Endometrial microvascular endothelial cells (primary cell): ENCODE results near the gene PSENEN. TPM values are rescaled to one million over a fixed set of nuclear protein-coding genes. Genes with fewer than 3 reads are reported as not detected.

Experiments used
- in situ Hi-C: cut with HindIII; loops from 2 replicates; pipeline ENCODE4 v1.10.0; 2017; ENCODE audit warnings: low sequenced_read_pairs, low pct_unique_long_range_greater_than_20kb; ENCODE audit errors: inconsistent ontology term
- total RNA-seq: library from RNA; depleted of rRNA; stranded (reverse); fragments of >200 nt; gene quantifications from one replicate; pipeline ENCODE4 v1.2.3, GENCODE V29; 2015; ENCODE audit errors: inconsistent ontology term

The PSENEN gene
- total RNA-seq, 1 donor from 2014 or later = 36.0 TPM

DNA sequence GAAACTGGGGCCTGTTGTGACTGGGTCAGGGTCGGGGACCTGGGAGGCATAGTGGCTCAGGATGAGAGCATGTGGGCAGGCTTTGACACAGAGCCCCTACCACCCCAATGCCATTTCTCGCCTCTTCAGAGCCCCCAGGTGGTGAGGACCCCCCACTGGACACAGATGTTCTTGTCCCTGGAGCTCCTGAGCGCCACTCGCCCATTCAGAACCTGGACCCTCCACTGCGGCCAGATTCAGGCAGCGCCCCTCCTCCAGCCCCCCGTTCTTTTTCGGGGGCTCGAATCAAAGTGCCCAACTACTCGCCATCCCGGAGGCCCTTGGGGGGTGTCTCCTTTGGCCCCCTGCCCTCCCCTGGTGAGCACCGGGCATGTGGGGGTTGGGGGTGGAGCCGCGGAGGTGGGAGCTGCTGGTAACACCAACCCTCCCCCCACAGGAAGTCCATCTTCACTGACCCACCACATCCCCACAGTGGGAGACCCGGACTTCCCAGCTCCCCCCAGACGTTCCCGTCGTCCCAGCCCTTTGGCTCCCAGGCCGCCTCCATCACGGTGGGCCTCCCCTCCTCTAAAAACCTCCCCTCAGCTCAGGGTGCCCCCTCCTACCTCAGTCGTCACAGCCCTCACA lies 13.6 kb upstream of the PSENEN start:
- in situ Hi-C loops = no loop called here

DNA sequence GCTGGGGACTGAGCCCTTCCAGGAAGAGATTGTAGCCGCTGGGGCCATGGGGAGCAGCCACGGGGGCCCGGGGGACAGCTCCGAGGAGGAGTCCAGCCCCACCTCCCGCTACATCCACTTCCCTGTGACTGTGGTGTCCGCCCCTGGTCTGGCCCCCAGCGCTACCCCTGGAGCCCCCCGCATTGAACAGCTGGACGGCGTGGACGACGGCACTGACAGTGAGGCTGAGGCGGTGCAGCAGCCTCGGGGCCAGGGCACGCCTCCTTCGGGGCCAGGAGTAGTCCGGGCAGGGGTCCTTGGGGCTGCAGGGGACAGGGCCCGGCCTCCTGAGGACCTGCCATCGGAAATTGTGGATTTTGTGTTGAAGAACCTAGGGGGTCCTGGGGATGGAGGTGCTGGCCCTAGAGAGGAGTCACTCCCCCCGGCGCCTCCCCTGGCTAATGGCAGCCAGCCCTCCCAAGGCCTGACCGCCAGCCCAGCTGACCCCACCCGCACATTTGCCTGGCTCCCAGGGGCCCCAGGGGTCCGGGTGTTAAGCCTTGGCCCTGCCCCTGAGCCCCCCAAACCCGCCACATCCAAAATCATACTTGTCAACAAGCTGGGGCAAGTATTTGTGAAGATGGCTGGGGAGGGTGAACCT lies 12.8 kb upstream of the PSENEN start:
- in situ Hi-C loops = no loop called here

DNA sequence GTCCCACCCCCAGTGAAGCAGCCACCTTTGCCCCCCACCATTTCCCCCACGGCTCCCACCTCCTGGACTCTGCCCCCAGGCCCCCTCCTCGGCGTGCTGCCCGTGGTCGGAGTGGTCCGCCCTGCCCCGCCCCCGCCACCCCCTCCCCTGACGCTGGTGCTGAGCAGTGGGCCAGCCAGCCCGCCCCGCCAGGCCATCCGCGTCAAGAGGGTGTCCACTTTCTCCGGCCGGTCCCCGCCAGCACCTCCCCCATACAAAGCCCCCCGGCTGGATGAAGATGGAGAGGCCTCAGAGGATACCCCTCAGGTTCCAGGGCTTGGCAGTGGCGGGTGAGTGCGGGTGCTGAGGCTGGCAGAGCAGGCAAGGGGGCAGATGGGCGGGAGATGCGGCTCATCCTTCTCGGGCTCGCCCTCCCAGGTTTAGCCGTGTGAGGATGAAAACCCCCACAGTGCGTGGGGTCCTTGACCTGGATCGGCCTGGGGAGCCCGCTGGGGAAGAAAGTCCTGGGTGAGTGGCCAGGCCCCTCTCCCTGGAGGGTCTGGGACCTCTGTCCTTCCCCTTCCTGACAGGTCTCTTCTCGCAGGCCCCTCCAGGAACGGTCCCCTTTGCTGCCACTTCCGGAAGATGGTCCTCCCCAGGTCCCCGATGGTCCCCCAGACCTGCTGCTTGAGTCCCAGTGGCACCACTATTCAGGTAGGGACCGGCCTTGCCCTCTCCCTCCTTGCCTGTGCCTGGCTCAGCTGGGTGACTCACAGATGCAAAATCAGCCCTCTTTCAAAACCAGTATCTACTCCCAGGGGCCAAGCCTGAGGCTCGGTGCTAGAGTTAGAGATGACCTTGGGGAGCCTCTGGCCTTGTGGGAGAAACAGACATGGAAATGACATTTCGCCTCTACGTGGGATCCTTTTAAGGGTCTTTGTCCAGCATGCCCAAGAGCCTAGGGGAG lies 12.0 kb upstream of the PSENEN start:
- in situ Hi-C loops = no loop called here

DNA sequence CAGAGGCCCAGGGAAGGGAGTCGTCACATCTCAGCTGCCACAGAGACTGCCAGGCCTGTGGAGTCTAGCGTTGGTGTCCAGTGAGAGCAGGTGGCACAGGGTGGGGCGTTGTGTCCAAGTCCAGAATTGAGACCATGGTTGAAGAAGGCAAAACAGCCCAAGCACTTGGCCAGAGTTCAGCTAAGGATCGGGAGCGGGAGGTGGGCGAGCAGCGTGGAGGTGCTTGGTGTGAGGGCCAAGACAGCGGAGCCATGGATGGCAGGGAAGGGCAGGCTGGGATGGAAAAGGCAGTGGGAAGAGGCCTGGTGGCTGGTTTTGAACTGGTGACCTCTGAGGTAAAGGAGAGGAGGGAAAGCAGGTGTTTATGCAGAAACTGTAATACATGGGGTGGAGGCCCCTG lies 11.2 kb upstream of the PSENEN start:
- in situ Hi-C loops = no loop called here

DNA sequence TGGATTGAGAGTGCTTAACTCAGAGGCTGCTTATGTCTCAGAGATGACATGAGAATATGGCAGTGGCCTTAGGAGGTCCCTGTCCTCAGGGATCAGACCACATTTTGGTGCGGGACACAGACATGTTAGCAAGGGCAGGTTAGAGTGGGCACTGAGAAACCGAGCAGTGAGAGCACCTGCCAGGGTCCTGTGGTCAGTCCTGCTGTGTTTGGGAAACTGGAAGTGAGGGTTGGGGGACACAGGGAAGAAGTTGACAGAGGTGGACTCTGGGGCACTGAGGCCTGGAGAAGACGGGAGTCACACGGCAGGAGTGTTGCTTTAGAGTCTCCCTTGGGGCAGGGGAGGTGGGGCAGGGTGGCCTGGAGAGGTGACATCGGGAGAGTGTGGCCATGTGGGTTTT lies 10.6 kb upstream of the PSENEN start:
- in situ Hi-C loops = no loop called here

DNA sequence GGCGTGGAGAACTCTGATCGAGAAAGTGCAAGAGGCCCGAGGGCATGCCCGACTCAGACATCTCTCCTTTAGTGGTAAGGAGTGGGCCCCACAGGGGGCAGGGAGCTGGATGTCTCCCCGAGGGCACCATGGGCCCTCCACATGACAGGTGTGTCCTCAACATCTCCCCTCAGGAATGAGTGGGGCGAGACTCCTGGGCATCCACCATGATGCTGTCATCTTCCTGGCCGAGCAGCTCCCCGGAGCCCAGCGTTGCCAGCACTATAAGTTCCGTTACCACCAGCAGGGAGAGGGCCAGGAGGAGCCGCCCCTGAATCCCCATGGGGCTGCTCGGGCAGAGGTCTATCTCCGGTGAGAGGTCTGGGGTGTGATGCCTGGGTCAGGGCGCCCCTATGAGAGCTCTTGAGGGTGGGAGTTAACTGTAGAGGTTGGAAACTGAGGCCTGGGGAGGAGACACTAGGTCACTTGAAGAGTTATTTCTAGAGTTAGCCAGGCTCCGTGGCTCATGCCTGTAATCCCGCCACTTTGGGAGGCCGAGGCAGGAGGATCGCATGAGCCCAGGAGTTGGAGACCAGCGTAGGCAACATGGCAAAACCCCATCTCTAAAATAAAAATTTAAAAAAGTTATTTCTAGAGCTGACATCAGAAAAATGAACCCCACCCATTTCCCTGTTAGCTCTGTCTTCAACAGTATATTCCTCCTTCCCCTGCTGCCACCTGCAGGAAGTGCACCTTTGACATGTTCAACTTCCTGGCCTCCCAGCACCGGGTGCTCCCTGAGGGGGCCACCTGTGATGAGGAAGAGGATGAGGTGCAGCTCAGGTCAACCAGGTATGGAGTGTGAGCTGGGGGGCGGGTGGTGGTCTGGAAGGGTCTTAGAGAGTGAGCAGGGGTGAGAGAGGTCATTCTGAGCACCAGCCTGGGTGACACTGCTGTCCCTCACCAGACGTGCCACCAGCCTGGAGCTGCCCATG lies 8.3 kb upstream of the PSENEN start:
- in situ Hi-C loops = no loop called here

DNA sequence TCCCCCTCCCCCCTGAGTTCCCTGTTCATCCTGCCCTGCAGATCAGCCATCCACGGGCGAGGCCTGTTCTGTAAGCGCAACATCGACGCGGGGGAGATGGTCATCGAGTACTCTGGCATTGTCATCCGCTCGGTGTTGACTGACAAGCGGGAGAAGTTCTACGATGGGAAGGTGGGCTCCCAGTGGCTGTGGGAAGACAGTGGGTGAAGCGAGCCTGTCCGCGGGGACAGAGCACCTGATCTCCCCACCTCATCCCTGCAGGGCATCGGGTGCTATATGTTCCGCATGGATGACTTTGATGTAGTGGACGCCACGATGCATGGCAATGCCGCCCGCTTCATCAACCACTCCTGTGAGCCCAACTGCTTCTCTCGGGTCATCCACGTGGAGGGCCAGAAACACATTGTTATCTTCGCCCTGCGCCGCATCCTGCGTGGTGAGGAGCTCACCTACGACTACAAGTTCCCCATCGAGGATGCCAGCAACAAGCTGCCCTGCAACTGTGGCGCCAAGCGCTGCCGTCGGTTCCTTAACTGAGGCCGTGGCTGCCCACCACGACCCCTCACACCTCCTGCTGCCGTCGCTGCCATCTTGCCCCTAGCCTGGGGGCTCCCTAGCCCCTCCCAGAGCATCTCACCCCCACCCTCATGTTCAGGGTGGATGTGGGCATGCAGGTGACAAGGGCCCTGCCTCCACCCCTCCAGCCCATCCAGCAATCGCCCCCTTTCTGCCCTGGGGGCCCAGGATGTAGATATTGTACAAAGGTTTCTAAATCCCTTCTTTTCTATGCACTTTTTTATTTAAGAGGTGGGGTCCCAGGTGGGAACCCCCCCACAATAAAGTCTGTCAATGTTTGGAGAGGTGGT lies 7.2 kb upstream of the PSENEN start:
- in situ Hi-C loops = no loop called here

DNA sequence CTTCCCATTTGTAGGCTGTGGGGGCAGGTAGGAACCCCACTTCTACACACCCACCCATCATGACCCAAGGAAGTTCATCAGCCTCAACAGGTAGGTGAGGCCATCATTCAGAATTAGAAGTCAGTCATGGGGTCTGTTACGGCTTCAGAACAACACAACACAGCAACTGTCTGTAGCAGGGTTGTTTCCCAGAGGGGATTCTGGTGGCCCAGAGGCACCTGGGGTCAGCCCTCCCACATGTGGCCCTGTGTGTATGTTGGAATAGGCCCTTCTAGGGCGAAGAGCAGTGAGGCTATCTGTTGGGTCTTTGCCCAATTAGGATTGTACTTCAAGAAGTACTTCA lies 6.6 kb upstream of the PSENEN start:
- in situ Hi-C loops = no loop called here

DNA sequence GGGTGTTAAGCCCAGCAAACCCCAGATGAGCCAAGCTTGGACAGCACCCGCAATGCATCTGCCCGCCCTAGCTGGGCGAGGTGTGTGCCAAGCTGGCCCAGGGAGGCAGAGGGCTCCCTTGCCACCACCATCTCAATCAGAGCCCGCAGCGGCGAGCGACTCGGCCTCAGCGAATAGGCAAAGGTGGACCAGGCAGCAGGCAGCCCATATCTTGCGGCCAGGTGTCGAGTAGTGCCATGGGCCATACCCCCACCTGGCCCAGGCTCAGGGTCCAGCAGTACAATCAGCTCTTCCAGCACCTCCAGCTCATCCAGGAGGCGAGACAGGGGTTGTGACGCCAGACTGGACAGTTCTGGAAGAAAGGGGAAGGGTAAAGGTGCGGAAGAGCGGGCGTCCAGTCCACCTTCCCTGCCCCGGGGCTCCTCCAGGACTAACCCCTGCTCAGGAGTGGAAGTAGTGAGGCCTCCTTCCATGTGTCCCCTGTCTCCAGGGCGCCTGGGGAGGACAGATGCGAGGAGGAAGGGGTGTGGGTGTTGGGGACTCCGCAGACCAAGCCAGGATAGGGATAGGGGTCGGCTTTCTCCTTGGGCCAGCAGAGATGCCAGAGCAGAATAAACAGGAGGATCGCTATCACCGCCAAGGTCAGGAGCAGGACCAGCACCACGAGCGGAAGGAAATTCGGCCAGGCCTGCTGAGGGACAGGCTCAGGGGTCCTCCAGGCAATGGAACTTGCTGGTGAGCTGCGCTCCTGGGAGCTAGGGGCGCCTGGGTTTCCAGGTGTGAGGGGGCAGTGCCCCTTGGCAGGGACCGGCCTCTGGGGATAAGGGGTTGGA lies 6.0 kb upstream of the PSENEN start:
- in situ Hi-C loops = no loop called here

DNA sequence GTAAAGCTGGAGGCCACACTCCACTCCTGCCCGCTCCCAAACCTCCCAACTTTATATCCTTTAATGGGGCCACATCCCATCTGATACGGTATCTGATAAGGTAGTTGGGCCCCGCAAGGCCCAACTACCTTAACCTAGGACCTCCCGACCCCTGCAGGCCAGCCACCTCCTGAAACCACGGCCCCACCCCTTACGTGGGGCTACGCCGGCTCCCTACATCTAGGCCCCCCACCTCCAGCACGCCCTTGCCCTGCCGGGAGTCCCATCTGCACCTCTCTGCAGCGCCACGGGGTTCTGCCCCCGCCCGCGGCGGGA lies 5.4 kb upstream of the PSENEN start:
- in situ Hi-C loops = no loop called here

DNA sequence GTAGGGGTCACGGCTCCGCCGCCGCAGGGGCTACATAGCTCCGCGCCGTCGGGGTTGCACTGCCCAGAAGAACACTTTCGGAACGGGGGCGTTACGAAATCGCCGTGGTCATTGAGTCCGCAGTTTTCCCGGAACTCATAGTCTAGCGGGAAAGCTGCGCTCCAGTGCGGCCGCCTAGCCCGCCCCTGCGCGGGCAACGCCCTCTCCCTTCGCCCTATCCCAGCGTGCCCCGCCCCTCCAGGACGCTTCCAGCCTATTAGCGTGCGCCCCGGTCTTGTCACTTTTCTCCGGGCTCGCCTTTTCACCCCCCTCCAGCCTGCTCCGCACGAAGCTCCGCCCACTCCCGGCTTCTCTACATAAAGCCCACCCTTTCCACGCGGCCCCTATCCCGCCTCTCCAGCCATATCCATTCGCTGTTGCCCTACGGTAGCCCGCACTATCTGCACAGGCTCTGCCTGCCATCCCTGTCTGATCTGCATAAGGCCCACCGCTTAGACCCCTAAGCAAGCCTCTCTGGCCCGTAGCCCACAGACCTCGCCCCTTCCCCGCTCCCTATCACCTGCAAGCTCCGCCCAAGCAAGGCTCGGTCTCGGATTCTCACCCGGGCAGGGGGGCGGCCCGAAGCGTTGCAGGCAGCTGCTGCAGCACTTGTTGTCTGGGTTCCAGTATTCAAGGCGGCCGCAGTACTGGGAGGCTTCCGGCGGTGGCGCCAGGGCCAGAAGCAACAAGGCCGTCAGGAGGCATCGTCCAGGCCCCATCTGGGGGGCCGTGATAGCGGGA lies 4.8 kb upstream of the PSENEN start:
- in situ Hi-C loops = no loop called here

DNA sequence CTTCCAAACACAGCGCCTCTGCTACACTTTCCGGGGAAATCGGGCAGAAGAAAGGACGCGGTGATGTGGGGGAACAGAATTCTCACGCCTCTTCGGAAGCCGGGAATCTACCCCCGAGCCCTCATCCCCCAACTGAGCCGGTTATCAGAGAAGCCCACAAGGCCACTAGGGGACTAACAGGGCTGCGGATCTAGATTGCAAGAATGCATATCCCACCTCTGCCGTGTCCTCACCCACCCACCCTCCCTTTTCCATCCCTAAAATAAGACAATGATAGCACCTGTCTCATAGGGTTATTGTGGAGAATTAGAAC lies 4.3 kb upstream of the PSENEN start:
- in situ Hi-C loops = no loop called here

DNA sequence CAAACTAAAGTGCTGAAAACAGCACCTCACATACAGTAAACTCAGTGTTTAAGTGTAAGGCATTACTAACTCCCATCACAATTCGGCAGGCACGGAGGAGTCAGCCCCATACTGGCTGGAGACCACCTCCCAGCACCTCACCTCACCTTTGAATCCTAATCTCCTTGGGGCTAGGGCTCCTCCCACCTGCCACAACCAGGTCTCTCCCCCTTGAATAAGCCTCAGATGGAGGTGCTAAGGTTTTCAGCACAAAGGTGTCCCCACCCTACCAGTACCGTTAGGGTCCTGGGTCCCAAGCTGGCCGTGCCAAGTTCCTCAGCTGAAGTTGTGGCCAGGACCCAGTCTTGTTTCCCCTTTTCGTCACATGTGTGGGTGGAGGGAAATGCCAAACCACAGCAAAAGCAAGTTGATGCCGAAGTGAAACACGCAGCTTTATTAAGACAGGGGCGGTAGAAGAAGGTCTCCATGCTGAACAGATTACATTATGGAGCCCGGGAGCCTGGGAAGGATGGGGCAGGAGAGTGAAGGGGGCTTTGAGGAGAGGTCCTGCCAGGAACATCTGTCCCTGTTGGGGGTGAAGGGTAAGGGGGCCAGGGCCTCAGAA lies 3.2 kb upstream of the PSENEN start, which contains the start of gene IGFLR1:
IGFLR1 (minus strand) TSS at position 332 of the 604 bp plus-strand sequence. CDS start 1,272 bp downstream, outside the sequence.
- in situ Hi-C loops = no loop called here

DNA sequence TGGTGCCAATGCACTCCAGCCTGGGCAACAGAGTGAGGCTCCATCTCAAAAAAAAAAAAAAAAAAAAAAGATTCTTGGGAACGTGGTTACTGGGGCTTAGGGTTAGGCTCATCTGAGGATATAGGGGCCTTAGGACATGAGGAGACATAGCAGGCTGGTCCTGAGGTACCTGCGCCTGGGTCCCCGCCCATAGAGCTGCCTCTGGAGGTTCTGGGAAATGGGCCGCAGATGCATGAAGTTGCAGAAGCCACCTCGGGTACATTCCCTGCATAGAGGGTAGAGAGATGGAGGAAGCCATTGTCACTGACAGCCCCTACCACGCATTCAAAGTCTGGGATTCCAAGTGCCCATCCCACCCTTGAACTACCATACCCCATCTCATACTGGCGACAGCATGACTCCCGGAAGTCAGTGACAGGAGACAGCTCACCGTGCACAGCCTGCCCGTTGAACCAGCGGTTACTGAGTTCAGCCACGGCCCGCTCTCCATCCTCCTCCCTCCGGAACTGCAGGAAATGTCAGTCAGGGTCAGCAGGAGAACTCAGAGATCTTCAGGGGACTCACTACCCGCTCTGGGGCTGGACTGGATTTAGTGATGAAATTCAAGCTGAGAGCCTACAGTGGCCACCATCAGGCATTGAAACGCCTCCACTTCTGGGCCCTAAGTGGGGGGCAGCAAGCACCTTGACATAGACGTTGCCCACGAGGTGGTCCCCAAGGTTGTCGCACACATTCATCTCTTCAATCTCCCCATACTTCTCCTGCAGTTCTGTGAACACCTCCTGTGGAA lies 1.6 kb upstream of the PSENEN start:
- in situ Hi-C loops = no loop called here

DNA sequence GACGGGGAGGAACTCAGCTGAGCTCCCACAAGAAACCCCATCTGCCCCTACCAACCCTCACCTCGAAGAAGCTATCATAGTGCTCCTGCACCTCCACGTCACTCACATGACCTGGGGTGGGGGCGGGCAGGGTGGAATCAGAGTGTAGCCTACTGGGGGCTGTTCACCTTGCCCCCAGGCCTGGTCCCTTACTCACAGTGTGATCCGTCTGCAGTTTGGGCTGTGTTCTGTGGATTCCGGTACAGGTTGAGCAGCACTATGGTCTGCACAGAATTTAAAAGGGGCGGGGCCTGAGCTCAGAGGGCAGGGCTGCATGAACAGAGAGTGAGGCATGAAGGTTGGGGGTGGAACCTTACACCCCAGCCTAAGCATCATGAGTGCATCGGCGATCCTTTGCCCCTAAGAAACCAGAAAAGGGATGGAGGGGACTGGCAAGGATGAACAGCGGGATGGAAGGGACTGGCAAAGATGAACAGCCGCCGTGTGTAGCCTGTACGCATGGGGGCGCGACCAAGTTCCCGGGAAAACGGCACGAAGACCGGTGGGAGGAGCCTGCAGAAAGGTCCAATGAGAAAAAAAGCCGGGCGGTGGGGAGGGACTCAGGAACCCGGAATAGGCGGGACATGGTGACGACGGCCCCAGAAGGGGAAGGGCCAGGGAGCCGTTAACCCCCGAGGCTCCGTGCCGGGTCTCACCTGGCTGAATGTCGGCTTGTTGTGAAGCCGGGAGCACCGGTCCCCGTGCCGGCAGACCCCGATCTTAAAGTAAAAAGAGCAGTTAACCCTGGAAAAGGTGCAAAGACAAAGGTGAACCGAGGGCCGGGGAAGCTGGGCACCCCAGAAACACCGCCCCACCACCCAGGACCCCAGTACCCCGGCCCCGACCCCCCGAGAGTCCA lies 772 bp upstream of the PSENEN start:
- in situ Hi-C loops = no loop called here
